Globus pallidus (tissue), 1 donor: ENCODE results near the gene DHCR24.
A peak's percentile ranks its signal among the peaks of the same experiment; 100 is the strongest.
"Not testable (repeated sequence)": the region's sequence is repeated elsewhere in the genome, so short reads cannot be mapped to it uniquely, and the experiment has no call there.

Experiments
- DNase-seq: peaks from one replicate; pipeline ENCODE4 v3.0.0-alpha.2; 2015; ENCODE audit warnings: low spot score

Gene DHCR24

GRCh38 chr1:54887665-54888071 is 673 bp upstream of the DHCR24 start:
- DNase-seq: peak; percentile 37

GRCh38 chr1:54885807-54886723 is 930 bp downstream of the DHCR24 start:
- DNase-seq: peak; percentile 13

GRCh38 chr1:54885237-54885679 is 1.7 kb downstream of the DHCR24 start:
- DNase-seq: no peak

- DNase-seq: no peak
These were observed 2.2 kb downstream of the DHCR24 start for GRCh38 chr1:54884768-54885167.

- no peak for DNase-seq
These were observed 2.8 kb downstream of the DHCR24 start for GRCh38 chr1:54884135-54884586.

GRCh38 chr1:54883349-54884102 is 3.5 kb downstream of the DHCR24 start:
- DNase-seq: no peak

- no peak for DNase-seq
These were observed 4.5 kb downstream of the DHCR24 start for GRCh38 chr1:54882519-54882918.

GRCh38 chr1:54881604-54882003 is 5.4 kb downstream of the DHCR24 start:
- not testable (repeated sequence) for DNase-seq

GRCh38 chr1:54879872-54880271 is 7.1 kb downstream of the DHCR24 start:
- no peak for DNase-seq

- DNase-seq: no peak
These were observed 10.2 kb downstream of the DHCR24 start for GRCh38 chr1:54876814-54877213.

GRCh38 chr1:54875000-54875399 is 12.0 kb downstream of the DHCR24 start:
- no peak for DNase-seq

GRCh38 chr1:54874079-54874830 is 12.7 kb downstream of the DHCR24 start:
- DNase-seq: no peak

- no peak for DNase-seq
These were observed 15.0 kb downstream of the DHCR24 start for GRCh38 chr1:54872036-54872331.

- peak; percentile 27 for DNase-seq
These were observed 15.5 kb downstream of the DHCR24 start for GRCh38 chr1:54871275-54872035.

GRCh38 chr1:54870869-54871268 is 16.1 kb downstream of the DHCR24 start:
- DNase-seq: no peak

GRCh38 chr1:54869173-54869851 is 17.7 kb downstream of the DHCR24 start:
- DNase-seq: no peak

GRCh38 chr1:54867717-54868057 is 19.3 kb downstream of the DHCR24 start:
- no peak for DNase-seq

- DNase-seq: no peak
These were observed 19.9 kb downstream of the DHCR24 start for GRCh38 chr1:54866801-54867716.

- DNase-seq: peak; percentile 68
These were observed 21.5 kb downstream of the DHCR24 start for GRCh38 chr1:54865238-54866073.
